Osteoblast (primary cell): ENCODE measurements around the gene TECPR2. TPM values are rescaled to one million over a fixed set of nuclear protein-coding genes. Genes with fewer than 3 reads are reported as not detected.

Source experiments
- DNase-seq: peaks from one replicate; pipeline ENCODE4 v3.0.0; 2011; ENCODE audit warnings: low spot score, mixed read lengths; ENCODE audit not compliant: insufficient read length; ENCODE audit errors: missing footprints
- H2AFZ ChIP-seq: 2 replicates; pipeline ENCODE4 v1.6.0; 2011; ENCODE audit warnings: mild to moderate bottlenecking, low read length
- H3K27ac ChIP-seq: 2 replicates; pipeline ENCODE4 v1.5.1; 2011; ENCODE audit warnings: mild to moderate bottlenecking, low read depth, low read length, moderate library complexity
- H3K27me3 ChIP-seq: 2 replicates; pipeline ENCODE4 v1.6.0; 2012; ENCODE audit warnings: mild to moderate bottlenecking, control low read depth, inconsistent platforms, low read length, moderate library complexity; ENCODE audit not compliant: insufficient read depth
- H3K36me3 ChIP-seq: 2 replicates; pipeline ENCODE4 v1.5.1; 2011; ENCODE audit warnings: mild to moderate bottlenecking, low read length, control low read depth, moderate library complexity; ENCODE audit not compliant: insufficient read depth
- H3K4me1 ChIP-seq: 2 replicates; pipeline ENCODE4 v1.5.1; 2011; ENCODE audit warnings: mild to moderate bottlenecking, low read length, control low read depth, moderate library complexity; ENCODE audit not compliant: insufficient read depth
- H3K4me2 ChIP-seq: 2 replicates; pipeline ENCODE4 v1.6.0; 2011; ENCODE audit warnings: mild to moderate bottlenecking, low read length; ENCODE audit not compliant: insufficient read depth
- H3K4me3 ChIP-seq: fragments of 200-600 bp; sonication (generic); 3 replicates; pipeline ENCODE4 v1.5.1; 2012; ENCODE audit warnings: mild to moderate bottlenecking, low read length, inconsistent platforms; ENCODE audit not compliant: insufficient read depth
- H3K79me2 ChIP-seq: 2 replicates; pipeline ENCODE4 v1.6.0; 2012; ENCODE audit warnings: mild to moderate bottlenecking, low read length, control low read depth, inconsistent platforms; ENCODE audit not compliant: insufficient read depth
- H3K9me3 ChIP-seq: 2 replicates; pipeline ENCODE4 v1.5.1; 2011; ENCODE audit warnings: low read depth, low read length, control low read depth
- H4K20me1 ChIP-seq: 2 replicates; pipeline ENCODE4 v1.6.0; 2012; ENCODE audit warnings: mild to moderate bottlenecking, low read length, control low read depth; ENCODE audit not compliant: insufficient read depth
- CTCF ChIP-seq: IDR thresholded peaks from 2 replicates; pipeline ENCODE4 v1.5.1; 2011; ENCODE audit warnings: mild to moderate bottlenecking, low read depth, low read length, moderate library complexity; ENCODE audit errors: extremely low read depth
- total RNA-seq: library from RNA; depleted of rRNA; stranded (reverse); fragments of >200 nt; gene quantifications from 2 replicates; pipeline ENCODE4 v1.2.3, GENCODE V29; 2012

Gene TECPR2
- total RNA-seq, 1 donor = 13.0 TPM

- no peak overlapping the region for H3K4me3 ChIP-seq
- peaks cover 3% of the 10 kb centered on the region for H3K36me3 ChIP-seq
- TF ChIP-seq CTCF = no peak
- H3K27ac ChIP-seq = no peak overlapping the region
- no peaks in the 10 kb centered on the region for H3K9me3 ChIP-seq
- no peak for DNase-seq
- no peaks in the 10 kb centered on the region for H3K27me3 ChIP-seq
- H3K79me2 ChIP-seq = no peaks in the 10 kb centered on the region
- no peaks in the 10 kb centered on the region for H4K20me1 ChIP-seq
- H3K4me2 ChIP-seq = no peak overlapping the region
- no peak overlapping the region for H2AFZ ChIP-seq
- peaks cover 7% of the 10 kb centered on the region for H3K4me1 ChIP-seq
These were observed 24.3 kb downstream of the TECPR2 start for GRCh38 chr14:102387086-102387485.

DNA sequence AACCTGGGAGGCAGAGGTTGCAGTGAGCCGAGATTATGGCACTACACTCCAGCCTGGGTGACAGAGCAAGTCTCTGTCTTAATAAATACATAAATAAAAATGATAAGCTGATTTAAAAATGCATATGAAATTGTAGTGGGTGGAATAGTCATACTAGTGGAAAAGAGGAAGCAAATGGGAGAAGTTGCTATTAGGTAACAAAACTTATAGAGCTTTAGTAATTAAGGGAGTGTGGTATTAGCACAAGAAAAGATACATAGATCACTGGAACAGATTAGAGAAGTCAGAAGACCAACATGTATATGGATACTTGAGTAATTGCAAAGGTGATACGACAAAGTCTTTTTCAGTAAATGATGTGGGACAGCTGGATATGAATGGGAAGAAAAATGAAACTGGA is 26.5 kb downstream of the TECPR2 start:
- DNase-seq = no peak
- Histone ChIP-seq H3K4me3 (no peak overlapping the region), H3K4me2 (no peak overlapping the region), H3K27me3 (no peaks in the 10 kb centered on the region), H3K27ac (no peak overlapping the region), H2AFZ (no peak overlapping the region), H3K36me3 (peaks cover 3% of the 10 kb centered on the region), H3K4me1 (peaks cover 7% of the 10 kb centered on the region), H4K20me1 (no peaks in the 10 kb centered on the region), H3K79me2 (peaks cover 3% of the 10 kb centered on the region), H3K9me3 (no peaks in the 10 kb centered on the region)
- TF ChIP-seq CTCF = no peak

DNA sequence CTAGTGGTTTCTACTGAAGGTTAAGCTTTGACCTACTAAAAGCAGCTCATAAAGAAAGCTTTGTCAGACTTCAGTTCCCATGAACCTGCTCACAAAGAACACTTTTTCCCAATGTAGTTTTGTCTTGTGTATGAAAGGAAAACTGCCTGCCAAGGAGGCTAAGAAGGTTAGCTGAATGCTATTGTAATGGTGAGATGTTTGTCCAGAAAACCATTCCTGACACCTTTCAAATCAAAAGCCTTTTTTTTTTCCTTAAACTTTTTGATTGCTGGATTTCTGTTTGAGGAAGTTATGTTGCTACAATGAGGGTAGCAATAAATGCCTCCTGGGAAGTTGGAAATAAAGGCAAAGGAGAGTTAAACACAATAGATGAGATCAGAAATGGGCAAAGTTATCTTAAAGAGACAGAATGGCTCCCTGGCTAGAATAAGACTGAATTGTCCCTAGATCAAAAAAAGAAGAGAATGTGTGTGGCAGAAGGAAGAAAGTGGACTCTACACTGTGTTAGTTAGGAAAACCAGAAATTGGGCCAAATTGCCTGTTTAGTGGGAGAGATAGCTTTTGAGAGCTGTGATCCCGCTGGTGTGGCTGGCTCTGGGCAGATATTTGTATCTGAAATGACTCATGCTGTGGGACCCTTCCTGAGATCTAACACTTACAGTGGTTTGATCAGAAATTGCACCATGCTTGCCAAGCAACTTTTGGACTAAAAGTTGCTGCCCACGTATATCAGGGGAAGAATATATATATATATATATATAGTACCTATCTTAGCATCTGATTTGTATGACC is 27.5 kb downstream of the TECPR2 start:
- Histone ChIP-seq H3K4me2 (no peak overlapping the region), H3K9me3 (no peaks in the 10 kb centered on the region), H4K20me1 (no peaks in the 10 kb centered on the region), H3K36me3 (peaks cover 3% of the 10 kb centered on the region), H3K27me3 (no peaks in the 10 kb centered on the region), H3K27ac (no peak overlapping the region), H3K4me3 (no peak overlapping the region), H3K79me2 (peaks cover 3% of the 10 kb centered on the region), H3K4me1 (peaks cover 7% of the 10 kb centered on the region), H2AFZ (no peak overlapping the region)
- TF ChIP-seq CTCF = no peak
- peak; percentile 11 for DNase-seq

DNA sequence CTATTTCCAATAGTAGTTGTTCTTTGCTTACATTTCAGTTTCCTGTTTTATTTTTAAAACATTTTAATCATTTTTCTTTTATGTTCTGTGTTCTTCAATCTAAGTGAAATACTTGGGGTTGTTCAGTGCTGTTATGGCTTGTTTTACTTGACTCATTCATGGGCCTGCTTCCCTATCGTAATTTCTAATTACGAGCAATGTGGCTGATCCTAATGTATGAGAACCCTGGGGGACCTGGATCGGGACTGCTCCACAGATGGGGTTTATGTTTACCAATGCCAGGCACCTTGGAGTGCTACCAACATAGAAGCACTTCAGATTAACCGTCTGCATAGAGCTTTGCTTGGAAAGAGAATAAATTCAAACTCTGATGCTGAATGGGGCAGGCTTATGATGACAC is 29.8 kb downstream of the TECPR2 start:
- peaks cover 3% of the 10 kb centered on the region for H3K79me2 ChIP-seq
- H3K4me1 ChIP-seq = peaks cover 7% of the 10 kb centered on the region
- DNase-seq = no peak
- no peak overlapping the region for H2AFZ ChIP-seq
- no peak for TF ChIP-seq CTCF
- no peak overlapping the region for H3K27ac ChIP-seq
- H4K20me1 ChIP-seq = no peaks in the 10 kb centered on the region
- H3K4me2 ChIP-seq = no peak overlapping the region
- H3K9me3 ChIP-seq = no peaks in the 10 kb centered on the region
- H3K27me3 ChIP-seq = no peaks in the 10 kb centered on the region
- no peak overlapping the region for H3K4me3 ChIP-seq
- H3K36me3 ChIP-seq = no peaks in the 10 kb centered on the region
